Measurements from ENCODE around the gene SEMA3A. TPM values are rescaled to one million over a fixed set of nuclear protein-coding genes. Genes with fewer than 3 reads are reported as not detected.
"Not testable (repeated sequence)": the region's sequence is repeated elsewhere in the genome, so short reads cannot be mapped to it uniquely, and the experiment has no call there.

SEMA3A gene
- under 1 TPM; 0.50 to 0.60 TPM for total RNA-seq
- polyA plus RNA-seq (2013, experiment 1 of 2) = 0.14 TPM
- 0.64 TPM for polyA plus RNA-seq (2013, experiment 2 of 2)
- total RNA-seq = 0 to 2.3 (median 0.28) reads per million in 172 experiments

GRCh38 chr7:84194484-84195271, at the start of gene SEMA3A:
Gene SEMA3A, minus strand, starts transcription at chr7:84194789. Its CDS starts 203 bp downstream, at chr7:84194586.
- H3K27ac Mint-ChIP-seq = peak within 1 kb of the TSS; percentile 52
- H3K4me3 Mint-ChIP-seq = peak within 1 kb of the TSS; percentile 94
- H3K27me3 ChIP-seq (ENCODE audit: control insufficient read depth in 1 of 2, insufficient read depth in 2 of 2, low read length in 2 of 2) = no peaks in the 10 kb centered on the region
- H3K4me1 Mint-ChIP-seq (ENCODE audit: low read depth) = peaks cover 30% of the 10 kb centered on the region
- ChIA-PET CTCF (no interaction called here), POLR2A (interaction anchor here (0.7 kb wide), 1 partner anchor 1009 kb away, joined by 3 read pairs; no protein-coding TSS in a partner anchor)
- peaks cover 0 to 4% of the 10 kb centered on the region in 2 experiments for H3K9me3 ChIP-seq (ENCODE audit: control insufficient read depth in 1 of 2, insufficient read depth in 1 of 2, low read length in 2 of 2)
- H3K36me3 ChIP-seq (ENCODE audit: insufficient read depth, low read length) = no peaks in the 10 kb centered on the region
- DNase-seq = peak in 6 of 14 experiments; percentile 2 to 41 (median 21)
- TF ChIP-seq CTCF (IDR thresholded peaks at IDR 0.05) = no peak
- peak within 1 kb of the TSS; percentile 55 for H3K4me3 ChIP-seq (ENCODE audit: low read length)
- peaks cover 5% of the 10 kb centered on the region for H3K27me3 Mint-ChIP-seq
- no peak within 1 kb of the TSS for H3K27ac ChIP-seq (ENCODE audit: low read depth in 1 of 2, low read length in 2 of 2)
- no peaks in the 10 kb centered on the region for H3K4me1 ChIP-seq (ENCODE audit: insufficient read depth, low read length)
- ATAC-seq (ENCODE audit: poor library complexity) = peak; percentile 62
- no peaks in the 10 kb centered on the region for H3K36me3 Mint-ChIP-seq (ENCODE audit: low read depth)
- intact Hi-C loops (cut with DNase I, micrococcal nuclease) = no loop called here
- H3K9me3 Mint-ChIP-seq = no peaks in the 10 kb centered on the region

GRCh38 chr7:84243037-84243436, 48.4 kb upstream of the SEMA3A start:
- DNase-seq; ATAC-seq (ENCODE audit: poor library complexity); H3K27me3 ChIP-seq (ENCODE audit: control insufficient read depth in 1 of 2, insufficient read depth in 2 of 2, low read length in 2 of 2); POLR2A ChIA-PET; H3K27ac ChIP-seq (ENCODE audit: low read depth in 1 of 2, low read length in 2 of 2); H3K9me3 Mint-ChIP-seq; H3K4me3 ChIP-seq (ENCODE audit: low read length); H3K27me3 Mint-ChIP-seq; H3K27ac Mint-ChIP-seq; H3K9me3 ChIP-seq (ENCODE audit: control insufficient read depth in 1 of 2, insufficient read depth in 1 of 2, low read length in 2 of 2); intact Hi-C loops (cut with DNase I, micrococcal nuclease); H3K4me1 Mint-ChIP-seq (ENCODE audit: low read depth); H3K36me3 Mint-ChIP-seq (ENCODE audit: low read depth); H3K4me3 Mint-ChIP-seq; CTCF ChIA-PET; H3K36me3 ChIP-seq (ENCODE audit: insufficient read depth, low read length); H3K4me1 ChIP-seq (ENCODE audit: insufficient read depth, low read length): not testable (repeated sequence)

GRCh38 chr7:84238596-84238995, 44.0 kb upstream of the SEMA3A start:
- H3K9me3 Mint-ChIP-seq = peaks cover 2% of the 10 kb centered on the region
- H3K27ac ChIP-seq (ENCODE audit: low read depth in 1 of 2, low read length in 2 of 2) = no peak overlapping the region
- no peak overlapping the region for H3K27ac Mint-ChIP-seq
- H3K27me3 ChIP-seq (ENCODE audit: control insufficient read depth in 1 of 2, insufficient read depth in 2 of 2, low read length in 2 of 2) = no peaks in the 10 kb centered on the region
- ATAC-seq (ENCODE audit: poor library complexity) (no peak), DNase-seq (no peak)
- H3K4me3 ChIP-seq (ENCODE audit: low read length) = no peak overlapping the region
- no peaks in the 10 kb centered on the region for H3K4me1 ChIP-seq (ENCODE audit: insufficient read depth, low read length)
- no peaks in the 10 kb centered on the region for H3K27me3 Mint-ChIP-seq
- POLR2A ChIA-PET = no interaction called here
- H3K9me3 ChIP-seq (ENCODE audit: control insufficient read depth in 1 of 2, insufficient read depth in 1 of 2, low read length in 2 of 2) = peaks cover 0 to 3% of the 10 kb centered on the region in 2 experiments
- H3K36me3 ChIP-seq (ENCODE audit: insufficient read depth, low read length) = no peaks in the 10 kb centered on the region
- H3K4me1 Mint-ChIP-seq (ENCODE audit: low read depth) = no peaks in the 10 kb centered on the region
- intact Hi-C loops (cut with DNase I, micrococcal nuclease) = no loop called here
- no peak overlapping the region for H3K4me3 Mint-ChIP-seq
- TF ChIP-seq CTCF (IDR thresholded peaks at IDR 0.05) = no peak
- CTCF ChIA-PET = no interaction called here
- H3K36me3 Mint-ChIP-seq (ENCODE audit: low read depth) = no peaks in the 10 kb centered on the region

All from CD4-positive, alpha-beta T cell (primary cell).